ENCODE results near the gene CKS1B.
"Not testable (repeated sequence)": the region's sequence is repeated elsewhere in the genome, so short reads cannot be mapped to it uniquely, and the experiment has no call there.

The CKS1B gene

GRCh38 chr1:154995301-154995983, 21.0 kb downstream of the CKS1B start:
- H2AFZ ChIP-seq (ENCODE audit: low read depth, low read length); H3K36me3 ChIP-seq (replicated peaks; ENCODE audit: low read depth, low read length); H3K27me3 ChIP-seq (ENCODE audit: low read depth, low read length); H3K79me2 ChIP-seq (ENCODE audit: low read length); H3K27ac ChIP-seq (ENCODE audit: low read length); H3K9me3 ChIP-seq (ENCODE audit: insufficient read depth, low read length); H4K20me1 ChIP-seq (ENCODE audit: insufficient read depth, low read length); H3K4me2 ChIP-seq (ENCODE audit: low read length); H3K4me3 ChIP-seq (ENCODE audit: low read length); H3K9ac ChIP-seq (ENCODE audit: low read length): not testable (repeated sequence)
- TF ChIP-seq CTCF (IDR thresholded peaks at IDR 0.05; ENCODE audit: low read depth, low read length): peak; percentile 34
- peaks cover 28% of the 10 kb centered on the region for H3K4me1 ChIP-seq (ENCODE audit: low read length)

- TF ChIP-seq EZH2phosphoT487 (IDR thresholded peaks at IDR 0.05; ENCODE audit: low read depth) (no peak), CTCF (IDR thresholded peaks at IDR 0.05; ENCODE audit: low read depth, low read length) (no peak)
- Histone ChIP-seq H3K4me3 (ENCODE audit: low read length) (no peak overlapping the region), H3K27ac (ENCODE audit: low read length) (no peak overlapping the region), H3K9ac (ENCODE audit: low read length) (no peak overlapping the region), H3K4me2 (ENCODE audit: low read length) (peak overlapping the region; percentile 13), H3K4me1 (ENCODE audit: low read length) (peaks cover 28% of the 10 kb centered on the region), H3K36me3 (replicated peaks; ENCODE audit: low read depth, low read length) (no peaks in the 10 kb centered on the region), H3K79me2 (ENCODE audit: low read length) (no peaks in the 10 kb centered on the region), H3K27me3 (ENCODE audit: low read depth, low read length) (no peaks in the 10 kb centered on the region), H3K9me3 (ENCODE audit: insufficient read depth, low read length) (no peaks in the 10 kb centered on the region), H4K20me1 (ENCODE audit: insufficient read depth, low read length) (no peaks in the 10 kb centered on the region), H2AFZ (ENCODE audit: low read depth, low read length) (no peak overlapping the region)
These were observed 22.7 kb downstream of the CKS1B start for GRCh38 chr1:154996966-154997701.

- no peaks in the 10 kb centered on the region for H3K36me3 ChIP-seq (replicated peaks; ENCODE audit: low read depth, low read length)
- no peaks in the 10 kb centered on the region for H4K20me1 ChIP-seq (ENCODE audit: insufficient read depth, low read length)
- no peak overlapping the region for H2AFZ ChIP-seq (ENCODE audit: low read depth, low read length)
- H3K4me2 ChIP-seq (ENCODE audit: low read length): peak overlapping the region; percentile 82
- H3K79me2 ChIP-seq (ENCODE audit: low read length): peaks cover 7% of the 10 kb centered on the region
- H3K4me3 ChIP-seq (ENCODE audit: low read length): peak overlapping the region; percentile 84
- H3K27ac ChIP-seq (ENCODE audit: low read length): peak overlapping the region; percentile 95
- H3K9ac ChIP-seq (ENCODE audit: low read length): peak overlapping the region; percentile 89; the same call in 1 of the 2 replicates
- H3K4me1 ChIP-seq (ENCODE audit: low read length): peaks cover 28% of the 10 kb centered on the region
- H3K27me3 ChIP-seq (ENCODE audit: low read depth, low read length): no peaks in the 10 kb centered on the region
- no peaks in the 10 kb centered on the region for H3K9me3 ChIP-seq (ENCODE audit: insufficient read depth, low read length)
- TF ChIP-seq EZH2phosphoT487 (IDR thresholded peaks at IDR 0.05; ENCODE audit: low read depth): no peak
- TF ChIP-seq CTCF (IDR thresholded peaks at IDR 0.05; ENCODE audit: low read depth, low read length): peak; percentile 54
These were observed 23.8 kb downstream of the CKS1B start for GRCh38 chr1:154998201-154998780.
